ENCODE data around the gene TCF3.

- TF ChIP-seq, protein P1, sequence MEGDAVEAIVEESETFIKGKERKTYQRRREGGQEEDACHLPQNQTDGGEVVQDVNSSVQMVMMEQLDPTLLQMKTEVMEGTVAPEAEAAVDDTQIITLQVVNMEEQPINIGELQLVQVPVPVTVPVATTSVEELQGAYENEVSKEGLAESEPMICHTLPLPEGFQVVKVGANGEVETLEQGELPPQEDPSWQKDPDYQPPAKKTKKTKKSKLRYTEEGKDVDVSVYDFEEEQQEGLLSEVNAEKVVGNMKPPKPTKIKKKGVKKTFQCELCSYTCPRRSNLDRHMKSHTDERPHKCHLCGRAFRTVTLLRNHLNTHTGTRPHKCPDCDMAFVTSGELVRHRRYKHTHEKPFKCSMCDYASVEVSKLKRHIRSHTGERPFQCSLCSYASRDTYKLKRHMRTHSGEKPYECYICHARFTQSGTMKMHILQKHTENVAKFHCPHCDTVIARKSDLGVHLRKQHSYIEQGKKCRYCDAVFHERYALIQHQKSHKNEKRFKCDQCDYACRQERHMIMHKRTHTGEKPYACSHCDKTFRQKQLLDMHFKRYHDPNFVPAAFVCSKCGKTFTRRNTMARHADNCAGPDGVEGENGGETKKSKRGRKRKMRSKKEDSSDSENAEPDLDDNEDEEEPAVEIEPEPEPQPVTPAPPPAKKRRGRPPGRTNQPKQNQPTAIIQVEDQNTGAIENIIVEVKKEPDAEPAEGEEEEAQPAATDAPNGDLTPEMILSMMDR (IDR thresholded peaks at IDR 0.05) = no peak
- TF ChIP-seq EP300 (IDR thresholded peaks at IDR 0.05) (no peak), POLR2A (IDR thresholded peaks at IDR 0.05) (no peak)
Measured at GRCh38 chr19:1665565-1666047, 13.2 kb upstream of the TCF3 start.

Data from tibial nerve (tissue), 4 donors.